ENCODE data around the gene KMT2C.
"Not testable (repeated sequence)": the region's sequence is repeated elsewhere in the genome, so short reads cannot be mapped to it uniquely, and the experiment has no call there.

Gene KMT2C

DNA sequence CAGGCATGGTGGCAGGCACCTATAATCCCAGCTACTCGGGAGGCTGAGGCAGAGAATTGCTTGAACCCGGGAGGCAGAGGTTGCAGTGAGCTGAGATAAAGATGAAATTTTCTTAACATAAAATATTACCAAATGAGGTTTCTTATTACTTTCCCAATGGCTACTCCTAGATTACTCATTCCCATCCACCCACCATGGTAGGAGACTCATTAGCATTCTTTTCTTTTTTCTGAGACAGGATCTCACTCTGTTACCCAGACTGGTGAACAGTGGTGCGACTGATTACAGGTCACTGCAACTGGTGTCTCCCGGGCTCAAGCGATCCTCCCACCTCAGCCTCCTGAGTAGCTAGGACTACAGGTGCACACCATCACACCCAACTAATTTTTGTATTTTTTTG is 82.5 kb downstream of the KMT2C start:
- DNase-seq: not testable (repeated sequence)

- DNase-seq: not testable (repeated sequence)
These were observed 84.1 kb downstream of the KMT2C start for GRCh38 chr7:152351747-152352146.

DNA sequence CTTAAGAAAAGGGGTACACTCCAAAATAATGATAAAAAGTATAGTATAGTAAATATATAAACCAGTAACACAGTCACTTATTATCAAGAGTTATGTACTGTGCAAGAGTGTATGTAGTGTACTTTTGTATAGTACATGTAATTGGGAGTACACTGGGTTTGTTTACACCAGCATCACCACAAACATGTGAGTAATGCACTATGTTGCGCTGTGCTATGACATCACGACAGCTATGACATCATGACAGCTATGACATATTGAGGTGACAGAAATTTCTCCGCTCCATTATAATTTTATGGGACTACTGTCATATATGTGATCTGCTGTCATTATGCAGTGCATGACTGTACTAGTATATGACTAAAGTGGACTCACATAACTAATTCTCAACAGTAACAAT is 84.6 kb downstream of the KMT2C start:
- no peak for DNase-seq

DNA sequence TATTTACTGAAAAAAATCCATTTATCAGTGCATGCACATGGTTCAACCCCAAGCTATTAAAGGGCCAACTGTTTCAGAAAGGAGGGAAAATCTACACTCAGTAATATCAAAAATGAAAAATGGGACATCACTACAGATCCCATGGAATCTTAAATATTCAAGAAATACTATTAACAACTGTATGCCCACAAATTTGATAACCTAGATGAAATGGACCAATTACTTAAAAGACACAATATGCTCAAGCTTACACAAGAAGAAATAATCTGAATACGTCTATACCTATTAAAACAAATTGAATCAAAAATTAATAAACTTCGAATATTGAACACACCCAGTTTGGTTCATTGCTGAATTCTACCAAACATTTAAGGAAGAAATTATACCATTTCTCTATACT is 87.9 kb downstream of the KMT2C start:
- no peak for DNase-seq

DNA sequence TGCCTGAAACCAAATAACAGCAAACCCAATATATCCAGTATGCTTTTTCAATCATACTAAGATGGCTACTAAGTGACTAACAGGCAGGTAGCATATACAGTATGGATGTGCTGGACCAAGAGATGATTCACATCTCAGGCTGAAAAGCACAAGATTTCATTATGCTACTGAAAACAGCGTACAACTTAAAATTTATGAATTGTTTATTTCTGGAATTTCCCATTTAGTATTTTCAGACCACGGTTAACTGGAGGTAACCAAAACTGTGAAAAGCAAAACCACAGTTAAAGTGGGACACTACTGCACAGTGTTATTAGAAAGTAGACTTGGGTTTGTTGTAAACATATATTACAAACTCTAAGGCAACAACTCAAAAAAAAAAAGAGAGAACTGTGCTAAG is 91.5 kb downstream of the KMT2C start:
- no peak for DNase-seq

- DNase-seq: no peak
These were observed 93.0 kb downstream of the KMT2C start for GRCh38 chr7:152342796-152343195.

GRCh38 chr7:152341914-152342236 is 93.9 kb downstream of the KMT2C start:
- no peak for DNase-seq

- DNase-seq: no peak
These were observed 94.5 kb downstream of the KMT2C start for GRCh38 chr7:152341039-152341913.

DNA sequence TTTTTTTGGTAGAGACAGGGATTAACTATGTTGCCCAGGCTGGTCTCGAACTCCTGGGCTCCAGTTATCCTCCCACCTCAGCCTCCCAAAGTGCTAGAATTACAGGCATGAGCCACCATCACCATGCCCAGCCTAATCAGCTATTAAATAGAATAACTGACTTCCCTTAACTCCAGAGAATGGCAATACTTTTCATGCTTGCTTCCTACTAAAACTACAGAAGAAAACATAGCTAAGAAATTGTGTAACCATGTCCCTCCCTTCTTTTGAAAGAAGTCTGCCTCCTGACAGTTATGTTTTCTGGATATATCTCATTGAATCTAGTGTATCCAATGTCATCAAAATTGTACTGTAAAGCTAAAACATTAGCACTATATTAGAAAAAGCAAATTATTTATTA is 95.6 kb downstream of the KMT2C start:
- DNase-seq: no peak

DNA sequence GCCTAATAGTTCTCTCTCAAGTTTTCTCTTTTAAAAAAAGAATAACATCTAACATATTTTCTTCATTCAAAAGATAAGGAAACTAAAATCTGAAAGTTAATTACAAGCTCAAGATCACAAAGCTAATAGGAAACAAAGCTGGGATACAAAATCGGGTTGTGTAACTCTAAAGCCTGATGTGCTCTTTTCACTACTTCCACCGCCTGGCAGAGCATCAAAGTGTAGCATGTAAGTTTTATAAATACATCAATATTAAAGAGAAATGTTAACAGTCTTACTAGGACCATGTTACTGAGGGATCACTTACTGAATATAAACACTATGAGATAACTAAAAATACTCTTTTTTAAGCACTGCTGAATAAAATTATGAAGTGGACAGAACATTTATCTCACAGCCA is 97.2 kb downstream of the KMT2C start:
- no peak for DNase-seq

DNA sequence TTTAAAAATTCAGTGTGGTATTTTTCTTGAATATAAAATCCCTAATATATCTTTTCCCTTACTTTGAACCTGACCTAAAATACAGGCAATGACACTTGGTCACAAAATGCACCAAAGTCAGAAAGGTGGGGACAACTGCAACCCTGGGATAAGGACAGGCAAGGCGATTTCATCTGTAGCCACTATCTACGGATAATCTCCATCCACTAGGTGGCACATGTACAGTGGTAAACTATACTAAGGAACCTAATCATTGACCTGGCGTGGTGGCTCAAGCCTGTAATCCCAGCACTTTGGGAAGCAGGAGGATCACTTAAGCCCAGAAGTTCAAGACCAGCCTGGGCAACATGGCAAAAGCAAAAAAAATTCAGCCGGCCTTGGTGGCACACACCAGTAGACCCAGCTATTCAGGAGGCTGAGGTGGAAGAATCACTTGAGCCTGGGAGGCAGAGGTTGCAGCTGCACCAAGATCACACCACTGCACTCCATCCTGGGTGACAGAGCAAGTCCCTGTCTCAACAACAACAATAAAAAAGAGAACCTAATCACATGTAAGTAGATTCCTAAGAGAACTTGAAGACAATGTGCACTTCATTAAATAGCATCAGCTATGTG is 98.9 kb downstream of the KMT2C start:
- DNase-seq: no peak

GRCh38 chr7:152335900-152336571 is 99.8 kb downstream of the KMT2C start:
- DNase-seq: no peak

- no peak for DNase-seq
These were observed 102.7 kb downstream of the KMT2C start for GRCh38 chr7:152333134-152333533.

DNA sequence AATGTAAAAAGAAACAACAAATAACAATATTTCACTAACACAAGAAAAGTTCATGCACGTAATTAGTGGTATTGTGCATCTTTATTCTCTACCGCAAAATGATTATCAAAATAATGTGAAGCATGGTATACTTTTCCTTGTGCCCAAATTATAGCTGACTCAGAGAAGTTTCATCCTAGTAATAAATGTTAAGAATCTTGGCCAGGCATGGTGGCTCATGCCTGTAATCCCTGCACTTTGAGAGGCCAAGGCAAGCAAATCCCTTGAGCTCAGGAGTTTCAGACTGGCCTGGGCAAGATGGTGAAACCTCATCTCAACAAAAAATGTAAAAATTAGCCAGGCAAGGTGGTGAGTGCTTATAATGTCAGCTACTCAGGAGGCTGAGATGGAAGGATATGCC is 105.0 kb downstream of the KMT2C start:
- no peak for DNase-seq

DNA sequence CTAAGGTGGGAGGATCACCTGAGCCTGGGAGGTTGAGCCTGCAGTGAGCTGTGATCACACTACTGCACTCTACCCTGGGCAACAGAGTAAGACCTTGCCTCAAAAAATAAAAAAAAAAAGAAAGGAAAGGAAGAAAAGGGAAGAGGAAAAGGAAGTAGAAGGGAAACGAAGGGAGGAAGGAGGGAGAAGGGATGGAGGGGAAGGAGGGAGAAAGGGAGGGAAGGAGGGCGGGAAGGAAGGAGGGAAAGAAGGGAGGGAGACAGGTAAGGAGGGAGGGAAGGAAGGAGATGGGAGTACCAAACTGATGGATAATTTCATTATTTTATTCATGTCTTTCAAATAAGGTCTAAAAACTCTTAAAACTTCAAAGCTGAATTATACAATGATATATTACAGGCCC is 106.3 kb downstream of the KMT2C start:
- DNase-seq: no peak

DNA sequence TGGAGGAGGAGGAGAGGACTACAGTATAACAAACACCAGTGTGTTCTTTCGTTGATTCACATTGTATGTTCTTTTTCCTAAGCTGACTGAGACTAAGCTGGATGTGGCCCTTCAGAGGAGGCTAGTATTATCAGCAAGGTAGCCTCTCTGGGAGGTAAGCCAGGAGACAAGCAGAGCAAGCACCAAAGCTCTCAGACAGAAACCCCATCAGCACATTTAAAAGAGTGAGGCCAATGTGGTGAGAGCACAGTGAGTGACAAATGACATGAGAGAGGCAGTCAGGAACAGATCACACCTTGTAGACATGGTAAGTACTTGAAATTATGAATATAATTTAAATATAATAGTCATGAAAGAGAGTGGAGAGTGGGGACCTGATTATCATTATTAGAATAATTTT is 107.6 kb downstream of the KMT2C start:
- no peak for DNase-seq

DNA sequence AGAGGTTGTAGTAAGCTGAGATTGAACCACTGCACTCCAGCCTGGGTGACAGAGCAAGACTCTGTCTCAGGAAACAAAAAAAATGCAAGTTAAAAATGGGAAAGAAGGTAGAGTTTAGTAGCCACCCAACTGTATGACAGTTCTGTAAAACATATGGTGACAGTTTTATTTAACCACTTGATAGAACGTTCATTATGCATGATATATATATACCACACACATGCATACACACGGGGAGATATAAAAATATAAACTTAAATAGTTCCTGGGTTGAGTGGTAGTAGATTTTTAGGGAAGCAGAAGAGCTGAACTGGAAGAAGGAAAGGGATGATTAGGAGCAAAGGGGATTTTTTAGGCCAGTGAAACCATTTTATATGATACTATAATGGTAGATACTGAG is 120.0 kb downstream of the KMT2C start:
- no peak for DNase-seq

GRCh38 chr7:152313831-152314604 is 121.8 kb downstream of the KMT2C start:
- no peak for DNase-seq

- no peak for DNase-seq
These were observed 122.6 kb downstream of the KMT2C start for GRCh38 chr7:152313217-152313616.

GRCh38 chr7:152312316-152312715 is 123.5 kb downstream of the KMT2C start:
- no peak for DNase-seq

DNA sequence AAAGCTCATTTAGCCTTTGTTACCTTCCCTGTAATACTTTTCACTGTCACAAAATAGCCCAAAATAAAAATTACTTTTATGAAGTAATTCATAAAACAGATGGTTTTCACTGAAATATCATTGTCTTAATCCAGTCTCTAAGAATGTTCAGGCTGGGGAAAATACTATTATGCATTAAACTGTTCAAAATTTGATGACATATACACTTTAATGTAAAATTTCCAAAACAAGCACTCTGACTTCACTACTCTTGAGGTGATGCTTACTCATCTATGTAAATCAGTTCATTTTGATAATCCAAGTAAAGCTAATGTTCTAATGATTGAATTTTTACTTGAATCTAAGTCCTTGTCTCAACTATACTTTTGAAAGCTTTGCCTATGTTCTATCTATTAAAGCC is 127.9 kb downstream of the KMT2C start:
- DNase-seq: no peak

- DNase-seq: not testable (repeated sequence)
These were observed 136.2 kb downstream of the KMT2C start for GRCh38 chr7:152299542-152300143.

GRCh38 chr7:152292897-152293296 is 142.9 kb downstream of the KMT2C start:
- no peak for DNase-seq
